GM08714 (cell line): ENCODE measurements around the gene PELI2.

Experiments used
- H3K4me3 ChIP-seq: fragments of 200-500 bp; sonication (Bioruptor generic); 2 replicates; pipeline ENCODE4 v1.5.1; 2014; ENCODE audit warnings: mild to moderate bottlenecking, low read length, inconsistent platforms
- ZNF274 ChIP-seq: IDR thresholded peaks from 2 replicates; pipeline ENCODE4 v1.6.1; 2012; ENCODE audit warnings: mild to moderate bottlenecking, low read depth, low read length

Gene PELI2

GRCh38 chr14:56185992-56186391 is 67.8 kb downstream of the PELI2 start:
- no peak for TF ChIP-seq ZNF274
- no peak overlapping the region for H3K4me3 ChIP-seq

DNA sequence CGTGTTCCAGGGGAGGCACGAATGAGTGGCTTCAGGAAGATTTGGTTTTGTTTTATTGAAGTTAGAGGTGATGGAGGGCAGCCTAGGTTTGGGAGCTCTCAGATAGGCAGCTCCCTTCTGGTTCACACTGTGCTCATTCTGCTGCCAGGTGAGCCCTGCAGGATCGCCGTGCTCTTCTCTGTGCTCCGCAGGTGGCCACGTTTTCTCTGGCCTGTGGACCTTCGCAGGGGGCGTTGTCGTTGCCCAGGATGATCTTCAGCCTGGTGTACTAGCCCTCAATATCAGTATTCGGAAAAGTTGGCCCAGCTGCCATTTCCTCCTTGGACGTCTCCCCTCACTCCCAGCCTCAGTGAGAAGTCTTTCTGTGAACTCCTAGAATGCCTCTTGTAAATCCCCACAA is 69.5 kb downstream of the PELI2 start:
- no peak overlapping the region for H3K4me3 ChIP-seq
- TF ChIP-seq ZNF274 = no peak

DNA sequence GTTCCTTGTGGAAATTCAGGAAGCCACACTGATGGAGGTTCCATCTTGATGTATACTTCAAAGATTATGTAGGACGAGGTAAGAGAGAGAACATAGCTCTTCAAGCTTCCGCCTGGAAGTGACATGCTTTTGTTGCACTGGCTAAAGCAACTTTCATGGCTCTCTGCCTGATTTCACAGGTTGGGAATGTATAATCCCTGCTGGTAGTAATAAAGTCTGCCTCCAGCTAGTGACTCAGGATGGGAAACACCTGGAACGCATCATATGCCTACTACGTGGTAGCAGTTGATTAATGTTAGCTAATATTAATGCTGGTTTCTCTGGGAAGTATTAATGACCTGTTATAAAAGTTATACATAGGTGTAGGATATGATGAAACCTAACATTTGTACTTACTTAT is 71.1 kb downstream of the PELI2 start:
- H3K4me3 ChIP-seq = no peak overlapping the region
- no peak for TF ChIP-seq ZNF274

DNA sequence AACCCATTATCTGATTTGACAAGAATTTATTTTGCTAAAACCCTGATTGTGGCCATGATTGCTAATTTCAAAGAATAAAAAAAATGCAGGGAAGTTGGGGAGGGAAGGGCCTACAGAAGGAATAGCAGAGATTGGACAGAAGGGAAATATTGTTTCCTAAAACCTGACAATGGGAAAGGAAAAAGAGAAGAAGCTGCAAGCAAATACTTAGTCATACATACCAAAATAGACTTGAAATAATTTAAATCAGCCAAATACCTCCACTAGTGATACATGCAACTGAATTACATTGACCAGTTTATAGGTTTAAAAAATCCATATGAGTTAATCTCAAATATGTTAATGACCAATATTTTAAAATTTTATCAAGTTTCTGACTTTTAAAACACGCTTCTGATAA is 75.1 kb downstream of the PELI2 start:
- no peak overlapping the region for H3K4me3 ChIP-seq
- TF ChIP-seq ZNF274 = no peak

- H3K4me3 ChIP-seq = no peak overlapping the region
- no peak for TF ChIP-seq ZNF274
Observed at GRCh38 chr14:56194042-56194441, 75.8 kb downstream of the PELI2 start.

GRCh38 chr14:56195223-56195622 is 77.0 kb downstream of the PELI2 start:
- no peak overlapping the region for H3K4me3 ChIP-seq
- no peak for TF ChIP-seq ZNF274

DNA sequence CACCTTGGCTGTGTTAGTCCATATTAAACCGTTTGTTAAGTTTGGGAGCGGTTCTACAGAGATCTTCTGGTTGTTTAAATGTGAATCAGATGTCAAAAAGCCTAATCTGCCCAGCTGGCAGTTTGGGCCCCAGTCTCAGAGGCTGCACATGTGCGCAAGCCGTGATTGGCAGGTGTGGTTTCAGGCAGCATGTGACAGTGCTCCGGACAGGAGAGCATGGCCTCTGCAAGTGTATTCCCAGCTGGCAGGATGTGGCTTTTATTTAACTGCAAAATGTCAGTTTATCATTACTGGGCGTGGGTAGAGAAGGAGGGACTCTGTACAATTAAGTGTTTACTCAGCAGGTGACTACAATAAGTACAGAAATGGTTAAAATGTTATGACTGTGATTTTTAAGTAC is 77.5 kb downstream of the PELI2 start:
- no peak for TF ChIP-seq ZNF274
- no peak overlapping the region for H3K4me3 ChIP-seq

DNA sequence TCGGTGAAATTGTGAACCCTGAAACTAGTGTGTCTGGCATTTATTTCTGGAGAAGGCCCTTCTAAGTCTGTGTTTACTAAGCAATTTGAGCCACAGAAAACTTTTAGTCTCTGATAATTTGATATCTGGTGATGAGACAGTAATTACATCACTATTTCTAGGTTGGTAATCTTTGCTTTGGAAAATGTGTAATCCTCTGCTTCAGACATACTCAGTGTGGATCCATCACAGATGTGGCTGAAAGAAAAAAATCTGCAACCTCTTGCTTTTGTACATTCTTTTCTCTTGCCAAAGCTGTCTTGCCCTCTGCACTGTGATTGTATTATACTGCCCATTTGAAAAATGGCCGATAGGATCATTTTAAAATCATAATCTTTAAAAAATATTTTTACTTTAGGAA is 78.1 kb downstream of the PELI2 start:
- no peak for TF ChIP-seq ZNF274
- H3K4me3 ChIP-seq = no peak overlapping the region

- H3K4me3 ChIP-seq = no peak overlapping the region
- no peak for TF ChIP-seq ZNF274
Observed at GRCh38 chr14:56197150-56197549, 78.9 kb downstream of the PELI2 start.

- H3K4me3 ChIP-seq = no peak overlapping the region
- TF ChIP-seq ZNF274 = no peak
Observed at GRCh38 chr14:56198438-56198837, 80.2 kb downstream of the PELI2 start.

DNA sequence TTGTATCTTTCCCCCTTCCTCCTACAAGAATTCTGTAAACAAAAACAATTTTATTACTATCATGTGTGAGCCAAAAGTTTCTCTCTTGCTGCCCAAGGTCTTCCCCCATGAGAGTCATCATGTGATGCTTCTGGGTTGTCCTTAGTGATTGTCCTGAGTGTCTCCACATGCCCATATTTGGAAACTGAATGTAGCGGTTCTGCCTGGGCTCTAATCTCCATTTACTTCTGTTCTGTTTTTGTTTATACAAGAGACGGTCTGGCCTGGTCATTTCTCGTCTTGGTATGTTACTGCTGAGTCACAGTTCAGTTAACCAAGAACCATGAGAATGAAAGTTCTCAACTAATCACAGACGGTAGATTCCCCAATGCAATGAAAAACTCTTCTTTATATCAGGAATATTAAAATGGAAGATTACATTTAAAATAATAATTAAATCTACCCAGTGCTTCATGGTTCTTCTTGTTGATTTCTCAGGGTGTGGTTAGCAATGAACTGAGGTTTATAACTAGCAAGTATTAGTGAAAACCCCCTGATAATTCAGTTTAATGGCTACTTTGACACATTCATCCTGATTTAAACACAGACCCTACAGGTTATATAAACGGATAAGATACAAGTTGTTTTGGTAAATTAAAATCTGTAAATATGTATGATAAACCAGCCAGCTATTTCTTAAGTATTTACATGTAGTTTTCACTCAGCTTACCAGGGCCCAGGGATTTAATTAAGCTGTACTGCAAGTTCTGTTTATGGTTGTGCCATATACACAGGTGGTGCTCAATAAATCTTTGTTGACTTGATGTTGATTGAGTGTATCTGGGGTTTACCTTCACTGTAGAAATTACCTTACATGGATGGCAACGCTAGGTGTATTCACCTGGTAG is 81.1 kb downstream of the PELI2 start:
- no peak for TF ChIP-seq ZNF274
- H3K4me3 ChIP-seq = no peak overlapping the region

DNA sequence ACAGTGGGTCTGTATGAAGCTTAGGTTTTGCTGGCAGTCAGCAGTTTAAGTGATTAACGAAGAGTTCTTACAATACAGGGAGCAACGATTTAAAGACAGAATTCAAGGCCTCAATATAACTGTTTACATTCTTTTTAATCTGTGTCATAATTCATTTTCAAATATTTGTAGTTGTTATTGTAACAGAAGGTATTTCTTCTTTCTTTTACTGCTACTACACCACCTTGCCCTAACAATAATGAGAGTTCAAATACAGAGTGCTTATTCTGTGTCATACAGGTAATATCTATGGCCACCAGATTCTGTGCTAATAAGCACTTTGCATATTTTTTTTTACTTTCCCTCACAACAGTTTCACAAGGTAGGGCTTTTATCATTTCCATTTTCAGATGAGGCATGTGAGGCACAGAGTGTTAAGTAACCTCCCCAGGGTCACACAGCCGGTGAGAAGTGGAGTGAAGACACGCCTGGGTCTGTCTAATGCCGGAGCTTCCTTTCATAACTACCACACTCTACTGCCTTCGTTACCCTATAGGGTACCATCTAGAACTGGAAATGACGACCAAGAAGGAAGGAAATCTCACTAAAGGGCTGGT is 81.9 kb downstream of the PELI2 start:
- no peak overlapping the region for H3K4me3 ChIP-seq
- TF ChIP-seq ZNF274 = no peak

- no peak overlapping the region for H3K4me3 ChIP-seq
- no peak for TF ChIP-seq ZNF274
Observed at GRCh38 chr14:56202256-56202655, 84.0 kb downstream of the PELI2 start.

GRCh38 chr14:56205881-56206280 is 87.7 kb downstream of the PELI2 start:
- H3K4me3 ChIP-seq = no peak overlapping the region
- no peak for TF ChIP-seq ZNF274

DNA sequence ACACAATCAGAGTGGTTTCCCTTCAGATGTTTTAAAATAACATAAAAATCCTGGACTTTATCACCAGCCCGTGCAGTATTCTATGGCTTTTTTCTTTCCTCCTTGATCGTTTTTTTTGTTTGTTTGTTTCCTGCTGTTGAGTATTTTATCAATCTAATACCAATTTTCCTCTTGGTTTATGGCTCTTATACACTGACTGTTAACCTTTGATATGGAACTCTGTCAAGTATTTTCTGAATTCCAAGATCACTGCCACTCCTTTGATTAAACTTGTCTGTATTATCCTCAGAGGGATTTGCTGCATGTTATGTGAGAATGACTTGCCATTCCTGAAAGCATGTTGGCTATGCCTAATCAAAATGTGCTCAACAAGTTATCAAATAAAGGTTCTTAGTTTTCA is 88.4 kb downstream of the PELI2 start:
- TF ChIP-seq ZNF274 = no peak
- H3K4me3 ChIP-seq = no peak overlapping the region

DNA sequence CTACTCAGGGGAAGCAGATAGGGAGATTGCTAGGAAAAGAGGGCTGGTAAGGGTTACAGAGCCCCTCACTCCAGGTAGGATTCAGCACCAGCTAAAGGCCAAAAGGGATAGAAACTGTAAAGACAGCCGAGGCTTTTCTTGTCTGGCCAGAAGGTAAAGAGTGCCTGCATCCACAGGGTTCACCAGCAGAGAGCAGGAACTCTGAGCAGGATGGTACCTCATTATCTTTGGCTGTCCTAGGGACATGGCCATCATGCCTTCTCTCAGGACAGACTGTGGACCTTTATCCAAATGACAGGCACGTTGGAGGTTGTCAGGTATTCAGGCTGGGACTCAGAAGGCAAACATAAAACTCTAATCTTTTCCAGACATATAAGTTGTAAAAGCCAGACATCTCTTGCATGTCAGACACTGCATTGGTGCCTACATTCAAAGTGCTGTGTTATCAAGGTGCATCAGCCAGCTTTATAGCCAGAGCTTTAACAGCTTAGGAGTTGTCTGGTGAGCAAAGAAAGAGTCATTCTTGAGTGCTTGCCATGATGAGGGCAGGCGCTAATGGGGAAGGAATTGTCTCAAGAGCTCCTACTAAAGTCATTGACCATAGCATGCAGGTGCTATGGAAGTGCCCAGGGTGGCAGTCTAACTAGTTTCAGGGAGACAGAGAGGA is 89.5 kb downstream of the PELI2 start:
- no peak for TF ChIP-seq ZNF274
- H3K4me3 ChIP-seq = no peak overlapping the region
